Measurements from ENCODE around the gene EIF2AK3. TPM values are rescaled to one million over a fixed set of nuclear protein-coding genes. Genes with fewer than 3 reads are reported as not detected.
"Not testable (repeated sequence)": the region's sequence is repeated elsewhere in the genome, so short reads cannot be mapped to it uniquely, and the experiment has no call there.

The EIF2AK3 gene
- polyA plus RNA-seq, 2 donors, result 2.5 to 5.7 TPM

- no peaks in the 10 kb centered on the region for H3K36me3 ChIP-seq (ENCODE audit: control insufficient read depth in 2 of 2, insufficient read depth in 2 of 2, low read length in 1 of 2)
- no peaks in the 10 kb centered on the region for H3K27me3 ChIP-seq (ENCODE audit: control insufficient read depth in 1 of 2, insufficient read depth in 2 of 2, low read length in 2 of 2)
- H3K27ac ChIP-seq (ENCODE audit: low read depth in 2 of 2, low read length in 1 of 2), result peak overlapping the region; percentile 45 to 49
- peaks cover 2% of the 10 kb centered on the region in 2 donors for H3K4me1 ChIP-seq (ENCODE audit: control insufficient read depth in 2 of 2, insufficient read depth in 2 of 2, low read length in 1 of 2)
- H3K9me3 ChIP-seq (ENCODE audit: control insufficient read depth in 2 of 2, insufficient read depth in 1 of 2, low read depth in 1 of 2, low read length in 1 of 2), result no peaks in the 10 kb centered on the region
- WGBS, 2 donors, result 63 to 67% methylated on average over 4 of the region's 4 CpGs
- no peak overlapping the region for H3K4me3 ChIP-seq (ENCODE audit: low read depth in 1 of 2, low read length in 2 of 2)
Measured at GRCh38 chr2:88658881-88659537, 31.7 kb upstream of the EIF2AK3 start.

DNA sequence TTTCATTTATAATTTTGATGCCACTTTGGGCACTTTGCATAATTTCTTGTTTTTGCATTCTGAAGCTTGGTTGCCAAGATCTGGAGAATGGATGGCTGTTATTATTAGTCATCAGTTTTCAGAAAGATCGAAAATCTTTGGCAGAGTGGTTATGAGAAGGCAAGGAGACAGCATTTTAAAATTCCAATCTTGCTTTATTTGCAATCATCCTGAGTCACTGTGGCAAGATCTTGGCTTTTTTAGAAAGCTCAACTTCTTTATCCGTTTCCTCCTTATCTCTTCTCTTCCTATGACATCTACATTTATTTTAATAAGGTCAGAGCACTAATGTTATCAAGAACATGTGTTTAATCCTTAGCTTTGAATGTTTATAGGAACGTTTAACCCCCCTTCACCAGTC, 31.1 kb upstream of the EIF2AK3 start:
- Histone ChIP-seq H3K9me3 (ENCODE audit: control insufficient read depth in 2 of 2, insufficient read depth in 1 of 2, low read depth in 1 of 2, low read length in 1 of 2) (no peaks in the 10 kb centered on the region), H3K4me3 (ENCODE audit: low read depth in 1 of 2, low read length in 2 of 2) (no peak overlapping the region), H3K4me1 (ENCODE audit: control insufficient read depth in 2 of 2, insufficient read depth in 2 of 2, low read length in 1 of 2) (peaks cover 2% of the 10 kb centered on the region in 2 donors), H3K27me3 (ENCODE audit: control insufficient read depth in 1 of 2, insufficient read depth in 2 of 2, low read length in 2 of 2) (no peaks in the 10 kb centered on the region), H3K27ac (ENCODE audit: low read depth in 2 of 2, low read length in 1 of 2) (no peak overlapping the region), H3K36me3 (ENCODE audit: control insufficient read depth in 2 of 2, insufficient read depth in 2 of 2, low read length in 1 of 2) (no peaks in the 10 kb centered on the region)
- 34 to 39% methylated on average over 3 of the region's 3 CpGs for WGBS, 2 donors

GRCh38 chr2:88657131-88657530, 29.9 kb upstream of the EIF2AK3 start:
- Histone ChIP-seq H3K4me1 (ENCODE audit: control insufficient read depth in 2 of 2, insufficient read depth in 2 of 2, low read length in 1 of 2) (peaks cover 2% of the 10 kb centered on the region in 2 donors), H3K27me3 (ENCODE audit: control insufficient read depth in 1 of 2, insufficient read depth in 2 of 2, low read length in 2 of 2) (no peaks in the 10 kb centered on the region), H3K4me3 (ENCODE audit: low read depth in 1 of 2, low read length in 2 of 2) (no peak overlapping the region), H3K9me3 (ENCODE audit: control insufficient read depth in 2 of 2, insufficient read depth in 1 of 2, low read depth in 1 of 2, low read length in 1 of 2) (no peaks in the 10 kb centered on the region), H3K36me3 (ENCODE audit: control insufficient read depth in 2 of 2, insufficient read depth in 2 of 2, low read length in 1 of 2) (no peaks in the 10 kb centered on the region), H3K27ac (ENCODE audit: low read depth in 2 of 2, low read length in 1 of 2) (no peak overlapping the region)
- 94 to 97% methylated on average over 2 of the region's 2 CpGs for WGBS, 2 donors

DNA sequence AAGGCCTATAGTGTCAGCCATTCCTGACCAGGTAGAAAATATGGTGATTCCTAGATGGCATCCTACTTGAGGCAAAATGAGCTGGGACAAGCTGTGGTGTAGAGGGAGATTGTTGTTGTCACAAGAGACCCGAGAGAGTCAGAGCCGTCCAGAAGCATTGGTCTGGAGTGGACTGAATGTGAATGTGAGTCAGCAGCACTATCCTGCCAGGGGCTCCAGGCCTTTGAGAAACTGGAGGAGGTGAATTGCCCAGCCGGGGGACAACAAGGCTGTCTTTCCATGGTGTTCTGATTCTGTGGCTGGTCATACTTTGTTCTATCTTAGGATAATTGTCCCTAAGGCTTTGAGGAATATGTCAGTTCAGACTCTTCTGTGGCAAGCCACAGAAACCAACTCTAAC, 29.4 kb upstream of the EIF2AK3 start:
- no peak overlapping the region for H3K4me3 ChIP-seq (ENCODE audit: low read depth in 1 of 2, low read length in 2 of 2)
- 88 to 92% methylated on average over 3 of the region's 3 CpGs for WGBS, 2 donors
- H3K27ac ChIP-seq (ENCODE audit: low read depth in 2 of 2, low read length in 1 of 2), result no peak overlapping the region
- H3K27me3 ChIP-seq (ENCODE audit: control insufficient read depth in 1 of 2, insufficient read depth in 2 of 2, low read length in 2 of 2), result no peaks in the 10 kb centered on the region
- H3K36me3 ChIP-seq (ENCODE audit: control insufficient read depth in 2 of 2, insufficient read depth in 2 of 2, low read length in 1 of 2), result no peaks in the 10 kb centered on the region
- no peaks in the 10 kb centered on the region for H3K9me3 ChIP-seq (ENCODE audit: control insufficient read depth in 2 of 2, insufficient read depth in 1 of 2, low read depth in 1 of 2, low read length in 1 of 2)
- H3K4me1 ChIP-seq (ENCODE audit: control insufficient read depth in 2 of 2, insufficient read depth in 2 of 2, low read length in 1 of 2), result peaks cover 2% of the 10 kb centered on the region in 2 donors

DNA sequence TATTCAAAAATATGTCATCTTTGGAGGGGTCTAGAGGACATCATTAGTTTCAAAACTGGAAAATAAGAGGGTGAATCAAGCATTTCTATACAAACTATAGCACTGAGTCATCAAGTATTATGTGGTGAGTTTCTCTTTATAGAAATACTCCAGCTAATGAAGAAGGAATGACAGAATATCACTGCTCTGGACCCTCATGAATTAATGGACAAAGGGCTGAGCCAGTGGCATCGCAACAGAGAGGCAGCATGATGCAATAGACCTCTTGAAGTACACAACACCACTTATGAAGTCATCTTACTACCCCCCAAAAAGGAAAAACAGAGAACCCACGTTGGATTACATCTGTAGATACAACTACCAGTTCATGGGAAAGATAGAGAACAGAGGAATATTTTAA, 27.4 kb upstream of the EIF2AK3 start:
- Histone ChIP-seq H3K27me3 (ENCODE audit: control insufficient read depth in 1 of 2, insufficient read depth in 2 of 2, low read length in 2 of 2) (no peaks in the 10 kb centered on the region), H3K36me3 (ENCODE audit: control insufficient read depth in 2 of 2, insufficient read depth in 2 of 2, low read length in 1 of 2) (no peaks in the 10 kb centered on the region), H3K4me3 (ENCODE audit: low read depth in 1 of 2, low read length in 2 of 2) (no peak overlapping the region), H3K27ac (ENCODE audit: low read depth in 2 of 2, low read length in 1 of 2) (no peak overlapping the region), H3K4me1 (ENCODE audit: control insufficient read depth in 2 of 2, insufficient read depth in 2 of 2, low read length in 1 of 2) (peaks cover 2% of the 10 kb centered on the region in 2 donors), H3K9me3 (ENCODE audit: control insufficient read depth in 2 of 2, insufficient read depth in 1 of 2, low read depth in 1 of 2, low read length in 1 of 2) (no peaks in the 10 kb centered on the region)
- 75 to 81% methylated on average over 2 of the region's 2 CpGs for WGBS, 2 donors

GRCh38 chr2:88651646-88652045, 24.4 kb upstream of the EIF2AK3 start:
- Histone ChIP-seq H3K9me3 (ENCODE audit: control insufficient read depth in 2 of 2, insufficient read depth in 1 of 2, low read depth in 1 of 2, low read length in 1 of 2) (no peaks in the 10 kb centered on the region), H3K27me3 (ENCODE audit: control insufficient read depth in 1 of 2, insufficient read depth in 2 of 2, low read length in 2 of 2) (no peaks in the 10 kb centered on the region), H3K36me3 (ENCODE audit: control insufficient read depth in 2 of 2, insufficient read depth in 2 of 2, low read length in 1 of 2) (no peaks in the 10 kb centered on the region), H3K4me3 (ENCODE audit: low read depth in 1 of 2, low read length in 2 of 2) (no peak overlapping the region), H3K27ac (ENCODE audit: low read depth in 2 of 2, low read length in 1 of 2) (no peak overlapping the region), H3K4me1 (ENCODE audit: control insufficient read depth in 2 of 2, insufficient read depth in 2 of 2, low read length in 1 of 2) (no peaks in the 10 kb centered on the region)
- WGBS, 2 donors, result 75 to 89% methylated on average over 1 of the region's 1 CpG

DNA sequence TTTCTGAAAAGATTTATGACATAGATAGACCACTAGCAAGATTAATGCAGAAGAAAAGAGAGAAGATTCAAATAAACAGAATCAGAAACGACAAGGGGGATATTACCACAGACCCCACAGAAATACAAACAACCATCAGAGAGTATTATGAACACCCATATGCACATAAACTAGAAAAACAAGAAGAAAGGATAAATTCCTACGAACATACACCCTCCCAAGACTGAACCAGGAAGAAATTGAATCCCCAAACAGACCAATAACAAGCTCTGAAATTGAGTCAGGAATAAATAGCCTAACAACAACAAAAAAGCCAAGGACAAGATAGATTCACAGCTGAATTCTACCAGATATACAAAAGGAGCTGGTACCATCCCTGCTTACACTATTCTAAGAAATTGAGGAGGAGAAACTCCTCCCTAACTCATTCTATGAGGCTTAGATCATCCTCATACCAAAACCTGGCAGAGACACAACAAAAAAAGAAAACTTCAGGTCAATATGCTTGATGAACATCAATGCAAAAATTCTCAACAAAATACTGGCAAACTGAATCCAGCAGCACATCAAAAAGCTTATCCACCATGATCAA, 18.1 kb upstream of the EIF2AK3 start:
- 62 to 68% methylated on average over 2 of the region's 2 CpGs for WGBS, 2 donors
- H3K4me1 ChIP-seq (ENCODE audit: control insufficient read depth in 2 of 2, insufficient read depth in 2 of 2, low read length in 1 of 2); H3K9me3 ChIP-seq (ENCODE audit: control insufficient read depth in 2 of 2, insufficient read depth in 1 of 2, low read depth in 1 of 2, low read length in 1 of 2); H3K27ac ChIP-seq (ENCODE audit: low read depth in 2 of 2, low read length in 1 of 2); H3K4me3 ChIP-seq (ENCODE audit: low read depth in 1 of 2, low read length in 2 of 2); H3K36me3 ChIP-seq (ENCODE audit: control insufficient read depth in 2 of 2, insufficient read depth in 2 of 2, low read length in 1 of 2); H3K27me3 ChIP-seq (ENCODE audit: control insufficient read depth in 1 of 2, insufficient read depth in 2 of 2, low read length in 2 of 2): not testable (repeated sequence)

- 51 to 66% methylated on average over 3 of the region's 3 CpGs for WGBS, 2 donors
- H3K27ac ChIP-seq (ENCODE audit: low read depth in 2 of 2, low read length in 1 of 2), result no peak overlapping the region
- H3K4me3 ChIP-seq (ENCODE audit: low read depth in 1 of 2, low read length in 2 of 2), result no peak overlapping the region
- no peaks in the 10 kb centered on the region for H3K36me3 ChIP-seq (ENCODE audit: control insufficient read depth in 2 of 2, insufficient read depth in 2 of 2, low read length in 1 of 2)
- no peaks in the 10 kb centered on the region for H3K4me1 ChIP-seq (ENCODE audit: control insufficient read depth in 2 of 2, insufficient read depth in 2 of 2, low read length in 1 of 2)
- peaks cover 0 to 4% of the 10 kb centered on the region in 2 donors for H3K9me3 ChIP-seq (ENCODE audit: control insufficient read depth in 2 of 2, insufficient read depth in 1 of 2, low read depth in 1 of 2, low read length in 1 of 2)
- no peaks in the 10 kb centered on the region for H3K27me3 ChIP-seq (ENCODE audit: control insufficient read depth in 1 of 2, insufficient read depth in 2 of 2, low read length in 2 of 2)
Measured at GRCh38 chr2:88642278-88642677, 15.0 kb upstream of the EIF2AK3 start.

- Histone ChIP-seq H3K27me3 (ENCODE audit: control insufficient read depth in 1 of 2, insufficient read depth in 2 of 2, low read length in 2 of 2) (no peaks in the 10 kb centered on the region), H3K27ac (ENCODE audit: low read depth in 2 of 2, low read length in 1 of 2) (no peak overlapping the region), H3K4me3 (ENCODE audit: low read depth in 1 of 2, low read length in 2 of 2) (no peak overlapping the region), H3K4me1 (ENCODE audit: control insufficient read depth in 2 of 2, insufficient read depth in 2 of 2, low read length in 1 of 2) (no peaks in the 10 kb centered on the region), H3K9me3 (ENCODE audit: control insufficient read depth in 2 of 2, insufficient read depth in 1 of 2, low read depth in 1 of 2, low read length in 1 of 2) (peaks cover 0 to 4% of the 10 kb centered on the region in 2 donors), H3K36me3 (ENCODE audit: control insufficient read depth in 2 of 2, insufficient read depth in 2 of 2, low read length in 1 of 2) (no peaks in the 10 kb centered on the region)
- 93 to 94% methylated on average over 7 of the region's 7 CpGs for WGBS, 2 donors
Measured at GRCh38 chr2:88641330-88641729, 14.1 kb upstream of the EIF2AK3 start.

DNA sequence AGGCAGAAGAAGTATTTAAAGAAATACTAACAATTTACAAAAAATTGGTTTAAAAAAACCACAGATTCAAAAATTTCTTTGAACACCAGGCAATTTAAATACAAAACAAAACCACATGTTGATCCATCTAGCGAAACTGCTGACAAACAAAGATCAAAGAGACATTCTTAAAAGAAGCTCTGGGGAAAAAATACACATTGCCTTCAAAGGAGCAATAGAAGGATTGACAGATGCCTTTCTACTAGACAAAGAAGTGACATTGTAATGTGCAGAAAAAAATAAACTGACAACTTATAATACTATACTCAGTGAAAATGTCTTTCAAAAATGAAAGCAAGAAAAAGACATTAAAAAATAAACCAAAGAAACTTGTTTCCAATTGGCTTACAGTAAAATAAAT, 12.6 kb upstream of the EIF2AK3 start:
- H3K4me3 ChIP-seq (ENCODE audit: low read depth in 1 of 2, low read length in 2 of 2), result no peak overlapping the region
- H3K27me3 ChIP-seq (ENCODE audit: control insufficient read depth in 1 of 2, insufficient read depth in 2 of 2, low read length in 2 of 2), result no peaks in the 10 kb centered on the region
- no peak overlapping the region for H3K27ac ChIP-seq (ENCODE audit: low read depth in 2 of 2, low read length in 1 of 2)
- no peaks in the 10 kb centered on the region for H3K4me1 ChIP-seq (ENCODE audit: control insufficient read depth in 2 of 2, insufficient read depth in 2 of 2, low read length in 1 of 2)
- peaks cover 0 to 4% of the 10 kb centered on the region in 2 donors for H3K9me3 ChIP-seq (ENCODE audit: control insufficient read depth in 2 of 2, insufficient read depth in 1 of 2, low read depth in 1 of 2, low read length in 1 of 2)
- WGBS, 2 donors, result 65 to 78% methylated on average over 1 of the region's 1 CpG
- H3K36me3 ChIP-seq (ENCODE audit: control insufficient read depth in 2 of 2, insufficient read depth in 2 of 2, low read length in 1 of 2), result no peaks in the 10 kb centered on the region

Measured in esophagus (tissue), 2 donors.